Activated T-helper 1 cell treated with Interleukin-2 at 50 U/mL for 16 hours (primary cell): Measurements from ENCODE around the gene VSNL1.
"Not testable (repeated sequence)": the region's sequence is repeated elsewhere in the genome, so short reads cannot be mapped to it uniquely, and the experiment has no call there.

Source experiments
- DNase-seq: peaks from one replicate; pipeline ENCODE4 v3.0.0-alpha.2; 2020; ENCODE audit warnings: low read depth

The VSNL1 gene

GRCh38 chr2:17542471-17542870, 2.0 kb downstream of the VSNL1 start:
- DNase-seq: no peak

GRCh38 chr2:17543131-17543660, 2.7 kb downstream of the VSNL1 start:
- no peak for DNase-seq

GRCh38 chr2:17543848-17544247, 3.4 kb downstream of the VSNL1 start:
- DNase-seq: no peak

- DNase-seq: no peak
Observed at GRCh38 chr2:17544256-17544655, 3.8 kb downstream of the VSNL1 start.

- no peak for DNase-seq
Observed at GRCh38 chr2:17545680-17546613, 5.5 kb downstream of the VSNL1 start.

GRCh38 chr2:17547237-17547636, 6.7 kb downstream of the VSNL1 start:
- no peak for DNase-seq

- no peak for DNase-seq
Observed at GRCh38 chr2:17547737-17548136, 7.2 kb downstream of the VSNL1 start.

- no peak for DNase-seq
Observed at GRCh38 chr2:17550907-17551306, 10.4 kb downstream of the VSNL1 start.

- DNase-seq: no peak
Observed at GRCh38 chr2:17555150-17555549, 14.7 kb downstream of the VSNL1 start.

- no peak for DNase-seq
Observed at GRCh38 chr2:17557596-17557995, 17.1 kb downstream of the VSNL1 start.

- DNase-seq: no peak
Observed at GRCh38 chr2:17558053-17558452, 17.6 kb downstream of the VSNL1 start.

GRCh38 chr2:17558878-17559277, 18.4 kb downstream of the VSNL1 start:
- no peak for DNase-seq

GRCh38 chr2:17565726-17566125, 25.2 kb downstream of the VSNL1 start:
- not testable (repeated sequence) for DNase-seq

GRCh38 chr2:17571681-17572080, 31.2 kb downstream of the VSNL1 start:
- DNase-seq: no peak

GRCh38 chr2:17573085-17573803, 32.7 kb downstream of the VSNL1 start:
- DNase-seq: no peak

- no peak for DNase-seq
Observed at GRCh38 chr2:17573804-17574175, 33.3 kb downstream of the VSNL1 start.

GRCh38 chr2:17574406-17575073, 34.0 kb downstream of the VSNL1 start:
- DNase-seq: no peak

- no peak for DNase-seq
Observed at GRCh38 chr2:17576802-17577201, 36.3 kb downstream of the VSNL1 start.

- no peak for DNase-seq
Observed at GRCh38 chr2:17578466-17578928, 38.0 kb downstream of the VSNL1 start.

- DNase-seq: no peak
Observed at GRCh38 chr2:17579605-17580318, 39.3 kb downstream of the VSNL1 start.

GRCh38 chr2:17580319-17580715, 39.8 kb downstream of the VSNL1 start:
- DNase-seq: no peak

- DNase-seq: no peak
Observed at GRCh38 chr2:17581831-17582230, 41.3 kb downstream of the VSNL1 start.
